ENCODE data around the gene VIL1. TPM values are rescaled to one million over a fixed set of nuclear protein-coding genes. Genes with fewer than 3 reads are reported as not detected.

Gene VIL1
- total and polyA plus RNA-seq, 2 of the 8 experiments (the other 6 are each of a cell fraction or from before 2014, with no cell fraction given) = 6.2 to 7.0 TPM

- no peak for TF ChIP-seq NRF1 (IDR thresholded peaks at IDR 0.05; ENCODE audit: low read depth, low read length)
- no peak for TF ChIP-seq E2F6 (IDR thresholded peaks at IDR 0.05)
- no peak for TF ChIP-seq ASH2L (IDR thresholded peaks at IDR 0.05; ENCODE audit: low read length)
These were observed 58.3 kb downstream of the VIL1 start (continued) for GRCh38 chr2:218477247-218477646.
